Trophoblast cell (in vitro differentiated cells and primary cell): ENCODE results near the gene MYOCD.

ENCODE experiments used
- DNase-seq, 2 donors: peaks; one replicate each; pipeline ENCODE4 v3.0.0-alpha.2; 2016
- H2AFZ ChIP-seq: 2 replicates; pipeline ENCODE4 v1.6.1; 2013; ENCODE audit warnings: low read length, moderate library complexity, mild to moderate bottlenecking; ENCODE audit not compliant: insufficient read depth, poor library complexity
- H2AK5ac ChIP-seq: 2 replicates; pipeline ENCODE4 v1.6.1; 2013; ENCODE audit warnings: mild to moderate bottlenecking, low read length
- H2BK120ac ChIP-seq: 2 replicates; pipeline ENCODE4 v1.6.1; 2013; ENCODE audit warnings: low read length, mild to moderate bottlenecking, moderate library complexity; ENCODE audit not compliant: insufficient read depth, poor library complexity
- H2BK12ac ChIP-seq: 2 replicates; pipeline ENCODE4 v1.6.1; 2013; ENCODE audit warnings: mild to moderate bottlenecking, low read length, moderate library complexity
- H2BK5ac ChIP-seq: 2 replicates; pipeline ENCODE4 v1.6.1; 2013; ENCODE audit warnings: low read length, low read depth, moderate library complexity, mild to moderate bottlenecking; ENCODE audit not compliant: poor library complexity
- H3K14ac ChIP-seq: 2 replicates; pipeline ENCODE4 v1.6.1; 2013; ENCODE audit warnings: mild to moderate bottlenecking, low read length
- H3K18ac ChIP-seq: 2 replicates; pipeline ENCODE4 v1.6.1; 2013; ENCODE audit warnings: mild to moderate bottlenecking, low read length
- H3K23ac ChIP-seq: 2 replicates; pipeline ENCODE4 v1.6.1; 2013; ENCODE audit warnings: low read length
- H3K27ac ChIP-seq: 2 replicates; pipeline ENCODE4 v1.5.1; 2013; ENCODE audit warnings: low read depth, mild to moderate bottlenecking, inconsistent platforms, low read length, moderate library complexity
- H3K27me3 ChIP-seq: 2 replicates; pipeline ENCODE4 v1.6.1; 2013; ENCODE audit warnings: inconsistent platforms, mild to moderate bottlenecking, low read length, moderate library complexity; ENCODE audit not compliant: insufficient read depth
- H3K36me3 ChIP-seq, 2 experiments: 1 replicate in 1 of 2; 2 replicates in 1 of 2; pipeline ENCODE4 v1.6.1; 2013; ENCODE audit warnings: low read length in 2 of 2, mild to moderate bottlenecking in 2 of 2, moderate library complexity in 1 of 2; ENCODE audit not compliant: insufficient read depth in 2 of 2, control insufficient read depth in 1 of 2
- H3K4ac ChIP-seq: 2 replicates; pipeline ENCODE4 v1.6.1; 2013; ENCODE audit warnings: low read depth, mild to moderate bottlenecking, low read length, moderate library complexity
- H3K4me1 ChIP-seq, 2 experiments: 1 replicate in 1 of 2; 2 replicates in 1 of 2; pipeline ENCODE4 v1.6.1; 2013; ENCODE audit warnings: low read length in 2 of 2, mild to moderate bottlenecking in 2 of 2, moderate library complexity in 1 of 2; ENCODE audit not compliant: insufficient read depth in 2 of 2, control insufficient read depth in 1 of 2
- H3K4me2 ChIP-seq: 2 replicates; pipeline ENCODE4 v1.6.1; 2013; ENCODE audit warnings: inconsistent platforms, mild to moderate bottlenecking, low read length, moderate library complexity
- H3K4me3 ChIP-seq: 2 replicates; pipeline ENCODE4 v1.5.1; 2013; ENCODE audit warnings: mild to moderate bottlenecking, low read depth, low read length, inconsistent platforms
- H3K79me1 ChIP-seq: one replicate; pipeline ENCODE4 v1.6.1; 2013; ENCODE audit warnings: low read length
- H3K79me2 ChIP-seq: 2 replicates; pipeline ENCODE4 v1.6.1; 2013; ENCODE audit warnings: low read length, mild to moderate bottlenecking; ENCODE audit not compliant: control insufficient read depth, insufficient read depth, poor library complexity
- H3K9ac ChIP-seq: 2 replicates; pipeline ENCODE4 v1.6.1; 2013; ENCODE audit warnings: mild to moderate bottlenecking, low read length
- H3K9me3 ChIP-seq: 2 replicates; pipeline ENCODE4 v1.6.1; 2013; ENCODE audit warnings: low read depth, mild to moderate bottlenecking, control low read depth, inconsistent platforms, low read length; ENCODE audit not compliant: insufficient read depth
- H4K12ac ChIP-seq: 2 replicates; pipeline ENCODE4 v1.6.1; 2013; ENCODE audit warnings: low read depth, mild to moderate bottlenecking, low read length, moderate library complexity
- H4K8ac ChIP-seq: 2 replicates; pipeline ENCODE4 v1.6.1; 2013; ENCODE audit warnings: low read depth, mild to moderate bottlenecking, low read length, moderate library complexity
- H4K91ac ChIP-seq: one replicate; pipeline ENCODE4 v1.6.1; 2013; ENCODE audit warnings: low read depth, mild to moderate bottlenecking, low read length, moderate library complexity
- WGBS: extraction: QIAGEN DNeasy Blood & Tissue Kit; methylation state at CpG from one replicate; pipeline ENCODE4 v1.1.7; 2013; ENCODE audit warnings: missing lambda C conversion rate; ENCODE audit not compliant: insufficient read length, insufficient coverage; ENCODE audit errors: extremely low coverage; 5-methylcytosine and 5-hydroxymethylcytosine counted together

MYOCD gene

DNA sequence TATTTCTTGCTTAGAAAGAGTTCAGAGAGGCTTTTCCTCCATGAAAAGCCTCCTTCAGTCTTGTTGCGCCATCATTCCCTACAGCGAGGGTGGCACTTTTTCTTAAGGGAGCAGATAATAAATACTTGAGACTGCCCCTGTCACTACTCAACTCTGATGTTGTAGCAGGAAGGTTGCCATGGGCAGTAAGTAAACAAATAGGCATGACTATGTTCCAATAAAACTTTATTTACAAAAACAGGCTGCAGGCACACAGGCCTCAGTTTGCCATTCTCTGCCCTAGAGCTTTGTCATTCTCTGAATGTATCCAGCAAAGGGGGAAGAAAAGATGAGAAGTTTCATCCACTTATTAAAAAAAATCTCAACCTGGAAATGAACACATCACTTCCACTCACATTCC lies 60.4 kb downstream of the MYOCD start:
- Histone ChIP-seq H2BK120ac (peak overlapping the region; percentile 26), H3K79me2 (no peaks in the 10 kb centered on the region), H2BK5ac (no peak overlapping the region), H3K14ac (no peak overlapping the region), H3K9me3 (no peaks in the 10 kb centered on the region), H3K27me3 (no peaks in the 10 kb centered on the region), H4K8ac (no peak overlapping the region), H3K36me3 (no peaks in the 10 kb centered on the region), H3K4ac (no peak overlapping the region), H4K91ac (no peak overlapping the region), H3K4me1 (peaks cover 8 to 16% of the 10 kb centered on the region in 2 experiments), H3K18ac (no peak overlapping the region), H2AK5ac (no peak overlapping the region), H3K4me2 (no peak overlapping the region), H3K4me3 (no peak overlapping the region), H2AFZ (no peak overlapping the region), H3K79me1 (peaks cover 18% of the 10 kb centered on the region), H3K23ac (no peak overlapping the region), H2BK12ac (no peak overlapping the region), H3K27ac (peak overlapping the region; percentile 65), H4K12ac (no peak overlapping the region), H3K9ac (no peak overlapping the region)
- WGBS = no CpG with 5 or more reads among the region's 2 CpGs
- peak in 1 of 2 donors; percentile 19 for DNase-seq

DNA sequence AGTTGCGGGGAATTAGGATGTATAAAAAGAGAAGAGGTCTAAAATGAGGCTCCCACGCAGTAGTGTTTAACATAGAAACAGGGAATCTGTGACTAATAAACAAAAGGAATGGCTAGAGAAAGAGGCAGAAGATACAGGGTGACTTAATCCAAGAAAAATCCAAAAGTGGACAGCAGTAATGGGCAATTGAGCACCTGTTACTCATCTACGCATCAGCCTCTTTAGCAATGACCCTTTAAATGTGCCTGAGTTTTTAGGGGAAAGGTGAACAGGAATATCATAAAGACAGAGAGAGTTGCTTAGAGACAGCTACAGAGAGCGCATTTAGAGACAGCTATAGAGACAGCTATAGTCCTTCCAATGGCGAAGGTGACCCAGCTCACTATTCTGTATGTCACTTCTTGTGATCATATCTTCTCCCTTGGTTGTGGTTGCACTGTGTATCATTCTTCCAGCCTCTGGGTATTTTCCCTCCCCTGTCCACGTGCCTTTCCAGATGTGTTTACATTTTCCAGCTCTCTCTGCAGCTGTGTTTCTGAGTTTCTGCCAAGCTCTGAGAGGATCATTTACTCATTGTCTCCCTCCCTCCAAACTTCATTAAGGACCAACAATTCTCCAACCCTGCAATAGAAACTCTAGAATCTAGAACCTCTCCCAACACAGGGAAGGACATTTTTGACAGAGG lies 61.5 kb downstream of the MYOCD start:
- Histone ChIP-seq H2BK120ac (no peak overlapping the region), H2BK5ac (peak overlapping the region; percentile 44), H3K4me3 (no peak overlapping the region), H4K12ac (no peak overlapping the region), H3K79me2 (peaks cover 2% of the 10 kb centered on the region), H2AFZ (no peak overlapping the region), H3K36me3 (no peaks in the 10 kb centered on the region), H4K8ac (no peak overlapping the region), H3K4ac (no peak overlapping the region), H3K27ac (peak overlapping the region; percentile 55), H4K91ac (peak overlapping the region; percentile 45), H3K9ac (no peak overlapping the region), H2BK12ac (no peak overlapping the region), H3K9me3 (no peaks in the 10 kb centered on the region), H2AK5ac (no peak overlapping the region), H3K79me1 (peaks cover 26% of the 10 kb centered on the region), H3K23ac (no peak overlapping the region), H3K4me2 (peak overlapping the region; percentile 17), H3K4me1 (peaks cover 16 to 24% of the 10 kb centered on the region in 2 experiments), H3K27me3 (no peaks in the 10 kb centered on the region), H3K18ac (no peak overlapping the region), H3K14ac (no peak overlapping the region)
- WGBS = no CpG with 5 or more reads among the region's 6 CpGs
- peak; percentile 66 to 89 for DNase-seq

DNA sequence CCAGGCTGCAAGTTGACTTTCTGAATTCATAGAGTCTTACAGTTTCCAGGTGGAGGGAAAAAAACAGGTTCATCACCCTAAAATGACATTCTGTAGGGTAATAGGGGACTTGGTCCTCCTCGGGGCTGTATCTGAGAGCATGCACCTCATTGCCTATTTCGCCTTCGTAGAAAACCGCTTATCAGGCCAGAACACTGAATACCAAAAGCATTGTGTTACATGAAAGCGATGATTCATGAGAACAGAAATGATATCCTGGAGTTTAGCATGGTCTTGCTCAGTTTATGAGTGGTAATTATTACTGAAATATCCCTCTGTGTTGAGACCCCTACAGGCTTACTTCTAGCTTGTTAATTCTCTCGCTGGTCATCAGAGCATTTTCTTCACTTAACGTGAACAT lies 62.2 kb downstream of the MYOCD start:
- H2BK5ac ChIP-seq = peak overlapping the region; percentile 44
- peak overlapping the region; percentile 39 for H2BK120ac ChIP-seq
- no peak overlapping the region for H3K4me3 ChIP-seq
- H4K8ac ChIP-seq = no peak overlapping the region
- no peak overlapping the region for H3K18ac ChIP-seq
- H3K4me1 ChIP-seq = peaks cover 22 to 30% of the 10 kb centered on the region in 2 experiments
- no peak overlapping the region for H3K4ac ChIP-seq
- H3K9ac ChIP-seq = no peak overlapping the region
- H2AFZ ChIP-seq = no peak overlapping the region
- H3K79me1 ChIP-seq = peaks cover 29% of the 10 kb centered on the region
- H3K14ac ChIP-seq = no peak overlapping the region
- peak in 1 of 2 donors; percentile 59 for DNase-seq
- H3K27me3 ChIP-seq = no peaks in the 10 kb centered on the region
- peaks cover 3% of the 10 kb centered on the region for H3K79me2 ChIP-seq
- peak overlapping the region; percentile 55 for H3K27ac ChIP-seq
- H2BK12ac ChIP-seq = no peak overlapping the region
- H3K9me3 ChIP-seq = no peaks in the 10 kb centered on the region
- no peak overlapping the region for H3K23ac ChIP-seq
- no CpG with 5 or more reads among the region's 7 CpGs for WGBS
- no peaks in the 10 kb centered on the region for H3K36me3 ChIP-seq
- no peak overlapping the region for H2AK5ac ChIP-seq
- no peak overlapping the region for H3K4me2 ChIP-seq
- H4K91ac ChIP-seq = peak overlapping the region; percentile 45
- no peak overlapping the region for H4K12ac ChIP-seq

DNA sequence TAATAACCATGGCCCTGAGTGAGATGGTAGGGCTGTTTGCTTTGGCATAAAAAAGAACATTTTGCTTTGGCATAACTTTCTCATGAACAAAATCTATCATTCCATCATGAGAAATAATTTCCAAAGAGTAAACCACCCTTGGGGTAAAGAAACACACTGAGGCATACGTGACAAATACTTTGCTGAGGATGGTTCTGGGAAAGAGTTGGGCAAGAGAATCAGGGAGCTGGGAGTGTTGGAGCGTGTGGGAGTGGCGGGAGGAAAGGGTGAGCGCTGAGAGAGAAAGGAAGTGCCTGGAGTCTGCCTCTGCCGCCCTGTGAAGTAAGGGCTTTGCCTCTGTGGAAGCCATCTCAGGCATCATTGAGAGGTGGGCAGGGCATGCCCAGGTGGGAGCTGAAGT lies 63.4 kb downstream of the MYOCD start:
- H3K18ac ChIP-seq = peak overlapping the region; percentile 69
- H2BK120ac ChIP-seq = peak overlapping the region; percentile 92
- H3K79me2 ChIP-seq = peaks cover 3% of the 10 kb centered on the region
- peak overlapping the region; percentile 64 for H4K91ac ChIP-seq
- H3K79me1 ChIP-seq = peaks cover 31% of the 10 kb centered on the region
- no peaks in the 10 kb centered on the region for H3K27me3 ChIP-seq
- peak overlapping the region; percentile 41 for H3K4ac ChIP-seq
- H3K9ac ChIP-seq = no peak overlapping the region
- peak overlapping the region; percentile 94 for H2BK12ac ChIP-seq
- WGBS = no CpG with 5 or more reads among the region's 5 CpGs
- no peak overlapping the region for H3K23ac ChIP-seq
- H2AFZ ChIP-seq = no peak overlapping the region
- H2BK5ac ChIP-seq = peak overlapping the region; percentile 60
- peaks cover 22 to 31% of the 10 kb centered on the region in 2 experiments for H3K4me1 ChIP-seq
- peak overlapping the region; percentile 3 for H4K8ac ChIP-seq
- H2AK5ac ChIP-seq = peak overlapping the region; percentile 93
- H3K27ac ChIP-seq = peak overlapping the region; percentile 36
- H3K9me3 ChIP-seq = no peaks in the 10 kb centered on the region
- DNase-seq = peak in 1 of 2 donors; percentile 34
- no peak overlapping the region for H3K4me2 ChIP-seq
- peak overlapping the region; percentile 12 for H4K12ac ChIP-seq
- no peak overlapping the region for H3K4me3 ChIP-seq
- H3K36me3 ChIP-seq = no peaks in the 10 kb centered on the region
- peak overlapping the region; percentile 68 for H3K14ac ChIP-seq
